HG02943 (cell line): ENCODE data around the gene JSRP1.
"Not testable (repeated sequence)": the region's sequence is repeated elsewhere in the genome, so short reads cannot be mapped to it uniquely, and the experiment has no call there.

Source experiments
- ATAC-seq: cut with Tn5 transposase; IDR thresholded peaks from one replicate; pipeline ENCODE4 v1.9.1; 2021; ENCODE audit warnings: mild to moderate bottlenecking, low read depth, moderate library complexity; ENCODE audit not compliant: unreplicated experiment

JSRP1 gene

DNA sequence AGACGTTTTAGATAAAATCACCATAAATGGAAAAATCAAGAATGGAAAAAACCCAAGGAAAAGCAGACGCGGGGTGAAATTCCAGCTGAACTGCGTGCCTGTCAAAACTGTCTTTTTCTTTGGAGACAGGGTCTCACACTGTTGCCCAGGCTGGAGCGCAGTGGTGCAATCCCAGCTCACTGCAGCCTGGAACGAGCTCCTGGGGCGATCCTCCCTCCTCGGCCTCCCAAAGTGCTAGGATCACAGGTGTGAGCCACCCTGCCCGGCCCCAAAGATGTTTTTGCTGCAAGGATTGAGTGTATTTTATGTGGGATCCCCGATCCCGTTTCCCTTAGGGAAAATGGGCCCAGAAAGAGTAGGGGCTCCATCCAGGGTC lies 26.6 kb upstream of the JSRP1 start:
- no peak for ATAC-seq

DNA sequence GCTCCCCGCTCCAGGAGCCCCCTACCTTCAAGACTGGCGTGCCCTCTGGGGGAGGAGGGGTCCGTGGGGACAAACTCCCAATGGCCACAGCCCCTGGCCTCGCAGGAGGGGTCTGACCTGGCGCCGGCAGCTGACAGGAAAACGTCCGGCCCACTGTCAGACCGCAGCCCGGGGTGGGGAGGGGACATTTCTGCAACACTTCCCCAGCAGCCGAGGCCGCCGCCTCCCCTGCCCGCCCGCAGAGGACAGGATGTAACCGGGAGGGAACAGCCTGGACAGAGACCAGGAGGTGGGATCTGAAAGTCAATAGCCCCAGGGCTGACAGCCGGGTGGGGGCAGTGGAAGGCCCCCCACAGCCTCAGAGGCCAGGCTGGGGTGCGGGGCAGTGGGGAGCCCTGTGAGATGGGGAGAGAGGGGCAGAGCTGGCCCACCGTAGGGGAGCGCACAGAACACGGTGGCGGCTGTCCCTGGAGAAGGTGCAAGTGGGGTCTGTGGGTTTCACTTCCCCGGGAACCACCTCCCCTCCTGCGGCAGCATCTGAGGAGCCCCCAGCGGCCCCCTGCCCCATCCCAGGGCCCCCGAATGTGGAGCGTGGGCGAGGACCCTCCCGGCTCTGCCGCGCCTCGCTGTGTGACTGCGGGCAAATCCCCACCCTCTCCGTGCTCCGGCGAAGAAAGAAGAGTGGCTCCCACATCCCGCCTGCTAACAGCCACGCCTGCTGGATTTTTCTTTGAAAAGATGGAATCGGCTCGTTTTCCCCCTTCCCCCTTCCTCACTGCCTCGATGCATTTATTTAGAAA lies 26.0 kb upstream of the JSRP1 start, which contains the start of gene PEAK3:
Gene PEAK3, minus strand, starts transcription at position 114 of the 800 bp plus-strand sequence. CDS start 1,244 bp downstream, outside the sequence.
- no peak for ATAC-seq

DNA sequence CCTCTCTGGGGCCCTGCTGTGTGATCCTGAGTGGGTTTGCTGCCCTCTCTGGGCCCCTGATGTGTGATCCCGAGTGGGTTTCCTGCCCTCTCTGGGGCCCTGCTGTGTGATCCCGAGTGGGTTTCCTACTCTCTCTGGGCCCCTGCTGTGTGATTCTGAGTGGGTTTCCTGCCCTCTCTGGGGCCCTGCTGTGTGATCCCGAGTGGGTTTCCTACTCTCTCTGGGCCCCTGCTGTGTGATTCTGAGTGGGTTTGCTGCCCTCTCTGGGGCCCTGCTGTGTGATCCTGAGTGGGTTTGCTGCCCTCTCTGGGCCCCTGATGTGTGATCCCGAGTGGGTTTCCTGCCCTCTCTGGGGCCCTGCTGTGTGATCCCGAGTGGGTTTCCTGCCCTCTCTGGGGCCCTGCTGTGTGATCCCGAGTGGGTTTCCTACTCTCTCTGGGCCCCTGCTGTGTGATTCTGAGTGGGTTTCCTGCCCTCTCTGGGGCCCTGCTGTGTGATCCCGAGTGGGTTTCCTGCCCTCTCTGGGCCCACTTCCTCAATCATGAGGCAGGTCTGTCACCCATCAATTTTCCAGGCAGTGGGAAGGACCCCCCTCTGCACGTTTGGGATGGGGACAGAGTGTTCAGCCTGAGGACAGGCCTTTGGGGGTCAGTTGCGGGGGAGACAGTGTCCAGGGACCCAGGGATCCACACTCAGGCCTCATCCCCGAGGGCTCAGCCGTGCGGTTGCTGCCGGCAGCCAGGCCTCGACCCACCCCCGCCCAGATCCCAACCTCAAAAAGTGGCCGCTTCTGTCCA lies 25.2 kb upstream of the JSRP1 start:
- not testable (repeated sequence) for ATAC-seq

DNA sequence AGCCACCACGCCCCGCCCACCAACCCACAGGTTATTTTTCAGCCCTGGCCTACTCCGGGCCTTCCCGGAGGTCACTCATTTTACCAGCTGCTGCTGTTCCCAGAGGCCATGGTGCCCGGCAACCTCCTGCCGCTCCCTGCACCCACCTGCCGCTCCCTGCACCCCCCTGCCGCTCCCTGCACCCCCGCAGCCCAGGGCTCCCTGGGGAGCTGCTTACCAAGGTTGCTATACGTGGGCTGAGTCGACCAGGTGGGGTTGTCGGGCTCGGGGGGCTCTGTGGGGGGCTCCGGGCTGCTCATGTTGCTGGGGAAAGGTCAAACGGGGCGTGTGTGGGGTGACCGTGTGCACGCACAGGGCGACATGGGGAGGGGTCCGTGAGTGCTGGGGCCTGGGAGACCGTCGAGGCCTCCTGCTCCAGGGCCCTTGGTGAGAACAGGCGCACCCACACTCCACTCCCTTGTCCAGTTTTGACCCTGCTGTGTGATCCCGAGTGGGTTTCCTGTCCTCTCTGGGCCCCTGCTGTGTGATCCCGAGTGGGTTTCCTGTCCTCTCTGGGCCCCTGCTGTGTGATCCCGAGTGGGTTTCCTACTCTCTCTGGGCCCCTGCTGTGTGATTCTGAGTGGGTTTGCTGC lies 24.5 kb upstream of the JSRP1 start:
- no peak for ATAC-seq

DNA sequence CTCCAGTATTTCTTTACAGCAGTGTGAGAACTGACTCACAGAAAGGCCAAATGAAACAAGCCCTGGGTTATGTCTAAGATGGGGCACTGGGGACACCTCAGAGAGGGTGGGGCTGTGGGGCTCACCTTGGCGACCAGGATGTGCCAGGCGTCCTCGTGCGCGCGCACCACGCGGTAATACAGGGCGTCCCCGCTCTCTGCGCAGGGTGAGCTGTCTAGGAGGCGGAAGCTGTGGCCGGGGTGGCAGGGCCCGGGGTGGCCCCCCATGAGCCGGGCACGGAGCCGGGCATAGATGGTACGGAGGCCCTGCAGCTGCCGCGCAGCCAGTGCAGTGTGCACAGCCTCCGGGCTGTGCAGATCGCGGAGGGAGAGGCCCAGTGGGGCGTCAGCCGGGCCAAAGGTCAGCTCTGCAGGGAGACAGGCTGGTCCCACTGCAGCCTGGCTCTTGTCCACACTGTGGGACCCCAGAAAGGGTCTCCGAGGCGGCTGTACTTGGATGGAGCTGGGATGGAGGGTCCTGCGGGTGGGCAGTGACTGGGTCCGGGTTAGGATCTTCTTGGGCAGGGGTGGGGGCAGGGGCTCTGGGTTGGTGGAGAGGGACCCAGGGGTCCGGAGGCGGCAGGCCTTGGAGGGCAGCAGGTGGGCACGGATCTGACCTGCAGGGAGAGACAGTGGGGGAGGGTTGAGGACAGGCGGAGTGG lies 22.4 kb upstream of the JSRP1 start:
- no peak for ATAC-seq

DNA sequence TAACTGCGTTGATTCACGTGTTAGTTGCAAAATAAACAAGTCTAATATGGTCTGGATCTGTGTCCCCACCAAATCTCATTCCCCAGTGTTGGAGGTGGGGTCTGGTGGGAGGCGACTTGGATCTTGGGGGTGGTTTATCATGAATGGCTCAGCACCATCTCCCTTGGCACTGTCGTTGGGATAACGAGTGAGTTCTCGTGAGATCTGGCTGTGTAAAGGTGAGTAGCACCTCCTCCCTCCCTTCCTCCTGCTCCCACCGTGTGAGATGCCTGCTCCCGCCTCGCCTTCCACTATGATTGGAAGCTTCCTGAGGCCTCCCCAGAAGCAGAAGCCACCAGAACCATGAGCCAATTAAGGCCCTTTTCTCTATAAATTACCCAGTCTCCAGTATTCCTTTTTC lies 20.9 kb upstream of the JSRP1 start:
- no peak for ATAC-seq

DNA sequence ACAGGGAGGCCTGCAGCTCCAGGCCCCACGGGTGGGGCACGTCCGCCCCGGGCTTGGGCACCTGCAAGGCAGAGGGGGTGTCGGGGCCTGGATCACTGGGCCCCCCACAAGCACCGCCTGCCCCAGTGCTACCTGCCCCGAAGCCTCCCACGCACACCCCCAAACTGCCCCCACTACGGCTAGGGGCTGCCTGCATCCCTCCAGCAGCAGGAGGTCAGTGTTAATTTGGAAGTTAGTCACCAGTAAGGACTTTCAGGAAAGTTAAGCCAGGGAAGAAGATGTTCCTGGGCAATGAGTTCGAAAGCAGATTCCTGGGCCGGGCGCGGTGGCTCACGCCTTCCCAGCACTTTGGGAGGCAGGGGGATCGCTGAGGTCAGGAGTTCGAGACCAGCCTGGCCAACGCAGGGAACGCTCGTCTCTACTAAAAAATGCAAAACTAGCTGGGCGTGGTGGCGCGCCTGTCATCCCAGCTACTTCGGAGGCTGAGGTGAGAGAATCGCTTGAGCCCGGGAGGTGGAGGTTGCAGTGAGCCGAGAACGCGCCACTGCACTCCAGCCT lies 20.3 kb upstream of the JSRP1 start:
- no peak for ATAC-seq

DNA sequence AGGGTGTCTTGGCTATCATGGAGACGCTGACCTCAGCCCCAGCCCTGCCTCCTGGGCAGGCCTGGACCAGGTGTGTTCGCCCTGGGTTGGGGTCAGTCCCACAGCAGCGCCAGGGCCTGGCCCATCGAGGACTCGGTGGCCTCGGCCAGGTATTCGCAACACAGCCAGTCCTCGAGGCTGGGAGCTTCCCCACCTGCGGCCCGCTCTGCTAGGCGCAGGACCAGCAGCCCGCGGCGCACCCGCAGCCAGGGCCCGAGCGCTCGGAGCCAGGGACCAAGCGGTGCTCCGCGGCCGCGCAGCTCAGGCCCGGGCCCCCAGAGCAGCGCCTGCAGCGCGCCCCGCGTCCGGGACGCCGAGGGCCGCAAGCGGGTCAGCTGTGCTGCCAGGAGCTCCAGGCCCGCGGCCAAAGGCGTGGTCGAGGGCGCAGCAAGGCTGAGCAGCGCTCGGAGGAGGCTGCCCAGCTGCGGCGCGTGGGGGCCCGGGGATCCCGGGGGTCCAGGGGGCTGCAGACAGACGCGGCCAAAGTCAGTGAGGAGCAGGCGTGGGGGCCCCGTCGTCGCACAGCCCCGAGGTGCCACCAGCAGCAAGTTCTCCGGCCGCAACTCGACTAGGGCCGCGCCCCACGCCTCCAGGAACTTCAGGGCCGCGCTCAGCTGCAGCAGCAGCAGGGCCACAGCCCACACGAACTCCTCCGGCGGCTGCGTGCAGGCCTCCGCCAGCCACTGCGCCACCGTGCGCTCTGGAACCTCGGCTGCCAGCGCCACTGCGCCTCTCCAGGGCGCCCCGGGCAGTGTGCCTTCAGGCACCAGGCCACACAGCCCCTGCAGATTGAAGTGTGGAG lies 19.6 kb upstream of the JSRP1 start:
- ATAC-seq = no peak

DNA sequence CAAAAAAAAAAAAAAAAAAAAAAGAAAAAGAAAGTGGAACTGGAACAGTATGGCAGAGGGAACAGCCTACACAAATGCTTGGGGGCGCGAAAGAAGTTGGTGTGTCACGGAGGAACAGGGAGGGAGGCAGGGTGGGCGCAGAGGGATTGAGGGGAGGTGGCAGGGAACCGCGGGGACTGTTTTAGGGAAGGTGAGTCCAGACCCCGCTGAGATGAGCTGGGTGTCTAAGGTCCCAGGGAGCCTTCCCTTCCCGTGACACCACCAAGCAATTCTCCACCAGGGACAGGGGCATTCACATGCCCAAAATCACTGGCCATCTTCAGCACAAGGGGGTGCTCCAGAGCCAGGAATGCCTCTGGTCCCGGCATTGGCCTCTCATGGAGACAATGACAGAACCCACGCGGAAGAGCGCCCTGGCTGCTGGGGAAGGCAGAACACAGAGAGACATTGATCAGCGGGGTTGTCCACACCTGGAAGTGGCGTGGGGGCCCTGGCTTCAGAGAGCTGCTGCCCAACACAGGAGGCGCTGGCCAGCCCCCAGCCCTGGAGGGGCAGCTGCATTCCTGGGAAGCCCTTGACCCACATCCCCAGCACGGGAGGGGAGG lies 18.8 kb upstream of the JSRP1 start:
- ATAC-seq = no peak

DNA sequence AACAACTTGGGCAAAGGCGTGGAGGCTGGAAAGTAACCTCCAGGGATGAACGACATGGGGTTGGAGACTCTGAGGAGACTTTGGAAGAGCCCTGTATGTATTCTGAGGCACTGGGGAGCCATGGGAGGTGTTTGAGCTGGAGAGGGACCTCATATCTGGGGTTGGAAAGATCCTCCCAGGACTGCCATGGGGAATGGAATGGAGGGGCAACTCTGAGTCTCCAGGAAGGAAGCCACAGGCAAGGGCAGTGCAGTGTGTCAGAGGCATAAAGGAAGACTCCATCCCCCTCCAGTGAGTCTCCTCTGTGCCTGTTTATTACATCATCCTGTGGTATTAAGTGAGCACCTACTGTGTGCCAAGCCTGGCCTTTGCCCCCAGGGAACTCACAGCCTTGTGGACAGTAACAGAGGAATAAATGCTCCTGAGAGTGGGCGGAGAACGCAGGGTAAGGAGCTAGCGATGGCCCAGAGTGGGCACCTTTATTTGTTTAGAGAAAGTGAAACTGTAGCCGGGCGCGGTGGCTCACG lies 18.0 kb upstream of the JSRP1 start:
- no peak for ATAC-seq

DNA sequence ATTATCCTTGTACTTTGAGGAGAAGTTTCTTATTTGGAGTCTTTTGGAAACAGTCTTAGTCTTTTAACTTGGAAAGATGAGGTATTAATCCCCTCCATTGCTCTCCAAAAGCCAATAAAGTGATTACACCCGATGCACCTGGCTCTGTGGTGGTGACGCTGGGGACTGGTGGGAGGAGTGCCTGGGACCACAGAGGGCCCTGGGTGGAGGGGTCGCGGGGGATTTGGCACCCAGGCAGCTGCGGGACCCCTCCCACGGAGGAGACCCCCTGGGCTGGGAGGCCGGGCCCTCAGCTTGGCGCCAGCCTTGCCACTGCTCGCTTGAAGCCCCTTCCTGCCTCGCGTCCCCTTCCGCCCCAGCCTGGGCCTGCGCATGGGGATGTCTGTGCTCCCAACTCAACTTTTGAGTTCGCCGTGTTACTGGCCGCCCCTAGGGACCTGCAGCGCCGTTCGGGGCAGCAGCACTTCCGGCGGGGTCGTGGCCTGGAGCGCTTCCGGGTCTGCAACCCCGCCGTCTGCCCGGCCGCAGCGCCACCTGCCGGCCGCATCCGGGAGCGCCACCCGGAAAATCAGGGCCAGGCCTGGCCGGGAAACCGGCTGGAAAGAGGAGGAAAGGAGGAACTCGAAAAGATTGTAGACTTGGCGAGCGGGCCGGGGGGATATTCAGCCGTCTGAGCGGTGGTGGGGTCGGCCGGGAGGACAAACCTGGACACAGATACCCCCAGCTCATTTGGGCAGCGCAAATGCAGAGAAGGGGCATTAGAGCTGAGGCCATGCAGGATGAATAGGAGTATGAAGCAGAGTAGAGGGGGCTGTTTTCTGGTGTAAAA lies 17.4 kb upstream of the JSRP1 start:
- ATAC-seq = no peak

DNA sequence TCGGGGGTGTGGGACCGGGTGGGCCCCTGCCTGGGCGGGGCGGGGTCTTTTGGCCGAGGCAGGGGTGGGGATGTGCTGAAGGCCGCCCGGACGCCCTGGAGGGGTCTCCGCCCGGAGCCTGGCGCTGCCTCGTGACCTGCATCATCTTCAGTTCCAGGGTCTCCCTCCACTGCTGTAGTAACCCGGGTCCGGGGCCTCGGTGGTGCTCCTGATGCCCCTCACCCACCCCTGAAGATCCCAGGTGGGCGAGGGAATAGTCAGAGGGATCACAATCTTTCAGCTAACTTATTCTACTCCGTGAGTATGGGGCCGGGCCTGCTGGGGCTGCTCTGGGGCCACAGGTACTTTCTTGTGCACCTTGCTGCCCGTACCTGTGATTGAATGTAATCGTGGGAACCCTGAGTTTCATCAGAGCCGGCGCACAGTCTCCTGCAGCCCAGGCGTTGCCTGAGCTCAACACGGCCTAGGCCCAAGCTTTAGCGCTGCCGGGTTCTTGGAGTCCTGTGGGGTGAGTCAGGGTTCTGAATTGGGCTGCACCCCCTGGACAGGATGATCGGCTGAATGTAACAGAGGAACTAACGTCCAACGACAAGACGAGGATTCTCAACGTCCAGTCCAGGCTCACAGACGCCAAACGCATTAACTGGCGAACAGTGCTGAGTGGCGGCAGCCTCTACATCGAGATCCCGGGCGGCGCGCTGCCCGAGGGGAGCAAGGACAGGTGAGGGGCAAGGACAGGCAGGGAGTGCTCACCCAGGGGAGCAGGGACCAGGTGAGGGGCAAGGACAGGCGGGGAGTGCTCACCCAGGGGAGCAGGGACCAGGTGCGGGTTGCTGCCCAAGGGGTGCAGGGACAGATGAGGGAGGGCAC lies 15.3 kb upstream of the JSRP1 start:
- no peak for ATAC-seq

DNA sequence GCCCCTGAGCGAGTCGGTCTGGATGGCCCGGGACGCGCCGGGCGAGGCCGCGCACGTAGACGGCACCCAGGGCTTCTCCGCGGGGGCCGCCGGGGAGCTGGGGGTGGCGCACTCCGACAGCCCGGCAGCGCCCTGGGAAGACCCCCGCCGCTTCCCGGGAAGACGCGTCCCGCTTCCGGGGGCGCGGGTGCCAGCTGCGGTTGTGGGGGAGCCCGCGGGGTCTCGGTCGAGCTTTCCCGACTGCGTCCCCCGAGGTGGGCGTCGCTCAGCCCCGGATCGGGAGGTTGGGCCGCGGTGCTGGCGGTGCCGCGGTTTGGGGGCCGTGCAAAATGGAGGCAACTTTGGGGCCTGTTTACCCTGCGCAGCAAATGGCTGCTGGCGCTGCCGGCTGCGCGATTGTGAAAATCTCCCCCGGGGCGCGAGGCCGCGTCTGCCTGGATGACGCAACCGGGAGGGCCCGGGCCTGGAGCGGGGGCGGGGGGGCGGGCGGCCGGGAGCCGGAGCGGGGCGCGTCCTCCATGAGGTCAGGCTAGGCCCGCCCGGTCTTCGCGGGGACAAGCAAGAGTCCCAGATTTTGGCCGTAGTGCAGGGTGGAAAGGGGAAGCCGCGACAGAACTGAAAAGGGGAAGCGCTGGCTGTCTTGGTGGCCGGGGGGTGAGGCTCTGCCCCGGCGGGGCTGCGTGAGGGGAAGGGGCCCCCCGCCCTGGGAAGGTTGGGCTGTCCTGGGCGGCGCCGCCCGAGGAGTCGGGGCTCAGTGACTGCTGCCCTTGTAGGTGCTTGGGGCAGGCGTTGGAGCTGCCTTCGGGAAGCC lies 14.4 kb upstream of the JSRP1 start:
- no peak for ATAC-seq

DNA sequence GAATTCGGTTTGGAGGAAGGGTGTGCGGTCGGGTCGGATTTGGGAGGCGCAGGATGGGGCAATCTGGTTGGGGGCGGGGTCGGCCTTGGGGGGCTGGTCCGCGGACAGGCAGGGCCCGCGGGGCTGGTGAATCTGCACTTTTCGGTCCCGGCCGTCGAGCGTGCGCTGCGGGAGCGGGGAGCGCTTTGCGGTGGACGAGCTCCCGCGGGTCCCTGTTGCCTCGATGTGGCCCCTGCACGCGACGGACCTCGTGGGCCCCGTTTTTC lies 13.9 kb upstream of the JSRP1 start:
- ATAC-seq = no peak

DNA sequence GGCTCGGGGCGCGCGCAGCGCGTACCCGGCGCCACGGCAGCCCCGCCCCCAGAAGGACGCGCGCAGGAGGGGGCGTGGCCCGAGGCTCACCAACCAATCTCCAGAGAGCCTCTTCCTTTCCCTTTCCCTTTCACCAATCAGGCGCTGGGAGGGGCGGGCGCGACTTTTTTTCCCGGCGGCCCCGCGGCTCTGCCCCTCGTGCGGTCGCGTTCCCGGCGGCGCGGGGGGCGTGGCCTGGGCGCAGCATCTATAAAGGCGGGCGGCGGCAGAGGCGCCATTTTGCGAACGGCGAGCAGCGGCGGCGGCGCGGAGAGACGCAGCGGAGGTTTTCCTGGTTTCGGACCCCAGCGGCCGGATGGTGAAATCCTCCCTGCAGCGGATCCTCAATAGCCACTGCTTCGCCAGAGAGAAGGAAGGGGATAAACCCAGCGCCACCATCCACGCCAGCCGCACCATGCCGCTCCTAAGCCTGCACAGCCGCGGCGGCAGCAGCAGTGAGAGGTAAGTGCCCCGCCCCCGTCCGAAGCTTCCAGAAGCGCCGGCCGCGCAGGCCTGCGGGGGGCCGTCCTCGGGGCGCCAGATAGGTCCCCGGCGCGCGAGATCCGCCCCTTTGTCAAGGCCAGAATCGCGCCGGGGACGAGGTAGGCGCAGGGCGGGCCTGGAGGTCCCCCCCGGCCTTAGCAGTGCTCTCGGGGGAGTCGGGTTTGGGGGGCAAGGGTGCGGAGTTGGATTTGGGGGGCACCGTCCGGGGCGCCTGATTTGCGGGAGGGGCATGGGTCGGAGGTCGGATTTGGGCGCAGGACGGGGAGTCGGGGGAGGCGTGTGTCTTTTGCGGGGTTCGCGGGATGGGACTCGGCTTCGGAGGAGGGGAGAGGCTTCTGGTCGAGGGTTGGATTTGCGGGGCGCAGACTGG lies 13.3 kb upstream of the JSRP1 start:
- peak; percentile 55 for ATAC-seq

DNA sequence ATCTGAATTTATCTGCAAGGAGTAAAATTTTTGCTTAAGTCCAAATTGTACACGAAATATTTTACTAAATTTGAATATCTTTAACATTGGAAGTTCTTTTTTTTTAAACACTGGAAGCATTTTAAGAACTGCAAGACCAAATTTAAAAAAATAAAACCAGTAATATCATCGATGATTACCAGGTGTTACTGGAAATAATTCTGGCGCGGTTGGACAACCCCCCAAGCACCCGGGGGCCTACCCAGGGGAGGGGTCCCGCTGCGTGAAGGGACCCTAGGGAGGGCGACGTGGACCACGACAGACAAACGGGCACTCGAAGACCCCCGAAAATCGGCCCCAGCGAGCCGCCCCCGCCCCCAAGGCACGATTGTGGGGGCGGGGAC lies 12.6 kb upstream of the JSRP1 start:
- ATAC-seq = no peak
